Endothelial cell of hepatic sinusoid (primary cell): Measurements from ENCODE around the gene SHKBP1.

Experiments
- in situ Hi-C: cut with HindIII; loops from 2 replicates; pipeline ENCODE4 v1.10.0; 2017; ENCODE audit warnings: low sequenced_read_pairs

SHKBP1 gene

GRCh38 chr19:40599902-40600569 is 23.4 kb downstream of the SHKBP1 start:
- in situ Hi-C loops, result loop anchor here (5.0 kb wide), 2 partner anchors 37 to 63 kb away; no protein-coding TSS in a partner anchor

DNA sequence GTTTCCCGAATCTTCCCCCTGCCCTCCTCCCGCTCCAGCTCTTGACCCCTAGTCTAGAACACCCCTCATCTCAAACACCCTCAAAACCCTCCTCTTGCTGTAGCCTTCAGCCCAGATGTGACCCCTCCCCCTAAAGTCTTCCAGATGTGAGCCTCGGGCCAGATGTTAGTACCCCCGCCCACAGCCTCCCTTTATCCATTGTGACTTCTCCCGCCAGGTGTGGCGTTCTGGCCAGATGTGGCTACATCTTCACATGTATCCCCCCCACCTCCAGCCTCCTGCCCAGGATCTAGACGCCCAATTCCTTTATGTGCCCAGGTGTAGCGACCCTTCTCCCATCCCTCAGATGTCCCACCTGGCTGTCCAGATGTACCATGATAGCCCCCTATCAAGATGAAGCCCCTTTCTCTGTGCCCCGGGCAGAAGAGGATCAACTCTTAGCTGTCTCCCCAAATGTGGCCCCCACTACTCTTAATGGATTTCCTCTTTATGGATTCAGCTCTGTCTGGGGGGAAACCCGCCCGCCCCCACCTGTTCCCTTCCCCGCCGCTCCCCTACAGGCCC is 24.0 kb downstream of the SHKBP1 start:
- in situ Hi-C loops, result no loop called here

- in situ Hi-C loops, result no loop called here
Observed at GRCh38 chr19:40601134-40601974, 24.7 kb downstream of the SHKBP1 start, which contains the start of gene LTBP4. Gene LTBP4 (plus strand): TSS chr19:40601369. CDS start chr19:40601388, 19 bp downstream.

DNA sequence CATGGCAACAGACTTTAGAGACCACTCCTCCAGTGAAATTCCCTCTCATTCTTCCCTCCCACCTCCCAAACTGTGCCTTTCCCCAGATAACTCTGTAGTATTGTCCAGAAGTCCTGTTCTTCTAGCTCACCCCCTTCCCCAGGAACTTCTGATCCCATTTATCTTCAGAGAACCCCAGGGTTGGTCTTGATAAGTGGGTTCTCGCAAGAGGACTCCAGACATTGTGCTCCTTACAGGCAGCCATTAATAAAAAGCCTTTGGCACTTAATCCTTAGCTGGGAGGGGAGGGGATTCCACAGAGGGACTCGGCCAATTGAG is 26.4 kb downstream of the SHKBP1 start:
- in situ Hi-C loops, result no loop called here

DNA sequence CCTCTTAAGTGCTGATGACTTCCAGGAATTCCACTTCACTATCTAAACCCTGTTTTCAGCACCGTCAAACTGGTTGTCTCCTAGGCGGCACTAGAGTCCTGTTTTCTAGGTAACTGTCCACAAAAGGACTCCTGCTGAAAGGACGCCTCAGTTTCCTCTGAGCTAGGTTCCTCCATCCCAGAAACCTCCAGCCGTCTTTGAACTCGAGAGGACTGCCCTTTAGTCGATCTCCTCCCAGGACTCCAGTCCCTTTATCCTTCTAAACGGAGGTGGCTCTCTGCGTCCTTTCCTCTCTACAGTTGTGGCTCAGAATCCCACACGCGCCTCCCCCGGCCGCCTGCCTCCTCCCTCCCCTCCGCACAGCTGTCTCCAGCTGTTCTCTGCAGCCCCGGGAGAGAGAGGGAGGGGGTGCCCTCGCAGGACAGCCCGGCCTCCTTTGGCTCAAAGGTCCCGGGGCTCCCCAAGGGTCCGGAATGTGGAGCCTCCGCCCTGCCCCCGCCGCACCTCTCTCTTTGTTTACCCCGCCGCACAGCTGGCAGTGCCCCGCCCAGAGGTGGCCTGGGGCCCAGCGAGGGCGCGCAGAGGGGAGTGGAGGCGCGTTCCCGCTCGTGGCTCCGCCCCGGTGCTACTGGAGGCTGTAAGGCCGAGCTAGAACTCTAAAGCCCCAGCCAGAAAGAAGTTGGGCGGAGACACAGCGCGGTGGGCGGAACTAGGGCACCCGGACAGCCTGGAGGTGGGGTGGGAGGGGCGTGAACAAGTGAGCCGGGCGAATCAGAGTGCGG is 26.9 kb downstream of the SHKBP1 start:
- in situ Hi-C loops, result no loop called here

DNA sequence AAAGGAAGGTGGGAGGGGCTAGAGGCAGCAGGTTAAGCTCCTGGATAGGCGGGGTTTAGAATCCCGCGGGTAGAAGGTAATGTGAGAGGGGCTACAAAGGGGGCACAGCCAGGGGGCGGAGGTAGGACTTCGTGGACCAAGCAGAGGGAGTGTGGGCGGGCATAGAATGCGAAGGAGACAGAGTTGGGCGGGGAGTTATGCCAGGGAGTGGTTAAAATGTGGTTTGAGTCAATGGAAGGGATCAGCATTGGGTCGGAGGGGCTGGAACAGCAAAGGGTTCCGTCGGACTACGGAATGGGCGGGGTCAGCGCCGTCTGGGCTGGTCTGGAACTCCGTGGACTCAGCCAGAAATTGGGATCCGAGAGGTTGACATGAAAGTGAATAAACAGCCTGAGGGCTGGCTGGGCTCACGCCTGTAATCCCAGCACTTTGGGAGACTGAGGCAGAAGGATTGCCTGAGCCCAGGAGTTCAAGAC is 27.5 kb downstream of the SHKBP1 start:
- in situ Hi-C loops, result no loop called here

GRCh38 chr19:40604647-40605215 is 28.1 kb downstream of the SHKBP1 start:
- in situ Hi-C loops, result no loop called here

- in situ Hi-C loops, result no loop called here
Observed at GRCh38 chr19:40605216-40605971, 28.7 kb downstream of the SHKBP1 start.

DNA sequence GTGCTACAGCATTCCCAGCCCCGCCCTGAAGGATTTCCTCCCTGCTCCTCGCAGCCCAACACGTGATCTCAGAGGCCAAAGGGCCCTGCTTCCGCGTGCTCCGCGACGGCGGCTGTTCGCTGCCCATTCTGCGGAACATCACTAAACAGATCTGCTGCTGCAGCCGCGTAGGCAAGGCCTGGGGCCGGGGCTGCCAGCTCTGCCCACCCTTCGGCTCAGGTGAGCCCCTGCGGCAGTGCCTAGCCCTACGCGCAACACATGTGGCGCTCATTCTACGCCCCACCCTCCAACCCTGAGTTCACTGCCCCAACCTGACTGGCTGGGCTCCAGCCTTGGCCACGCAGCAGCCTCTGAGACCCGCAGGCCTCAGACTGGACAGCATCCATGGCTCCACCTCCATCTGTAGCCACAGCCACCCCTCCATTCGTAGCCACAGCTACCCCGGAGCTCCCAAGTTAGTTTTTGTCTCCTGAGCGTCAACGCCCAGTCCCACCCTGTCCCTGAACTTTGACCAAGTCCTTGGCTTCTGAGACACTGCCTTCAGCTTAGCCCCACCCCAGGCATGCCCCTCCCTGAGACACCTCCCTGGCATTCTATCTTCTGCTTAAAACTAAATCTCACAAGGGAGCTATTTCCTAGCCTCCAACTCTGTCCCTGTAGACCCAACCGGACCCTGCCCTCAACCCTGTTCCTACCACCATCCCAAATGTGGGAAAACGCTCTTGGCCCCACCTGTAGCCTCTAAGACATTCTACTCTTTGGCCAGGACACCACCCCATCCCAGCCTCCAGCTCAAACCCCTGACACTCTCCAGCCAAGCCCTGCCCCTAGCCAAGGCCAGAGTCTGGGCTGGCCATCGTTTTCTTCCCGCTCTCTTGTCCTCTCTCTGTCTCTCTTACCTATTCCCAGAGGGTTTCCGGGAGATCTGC is 30.9 kb downstream of the SHKBP1 start:
- in situ Hi-C loops, result no loop called here

DNA sequence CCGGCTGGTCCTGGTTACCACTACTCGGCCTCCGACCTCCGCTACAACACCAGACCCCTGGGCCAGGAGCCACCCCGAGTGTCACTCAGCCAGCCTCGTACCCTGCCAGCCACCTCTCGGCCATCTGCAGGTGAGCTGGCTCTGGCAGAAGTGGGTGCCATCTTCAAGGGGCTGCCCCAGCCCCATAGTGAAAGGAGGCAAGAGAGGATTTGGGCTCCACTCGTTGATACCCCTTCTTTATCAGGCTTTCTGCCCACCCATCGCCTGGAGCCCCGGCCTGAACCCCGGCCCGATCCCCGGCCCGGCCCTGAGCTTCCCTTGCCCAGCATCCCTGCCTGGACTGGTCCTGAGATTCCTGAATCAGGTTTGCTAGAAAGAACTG is 31.6 kb downstream of the SHKBP1 start:
- in situ Hi-C loops, result no loop called here

DNA sequence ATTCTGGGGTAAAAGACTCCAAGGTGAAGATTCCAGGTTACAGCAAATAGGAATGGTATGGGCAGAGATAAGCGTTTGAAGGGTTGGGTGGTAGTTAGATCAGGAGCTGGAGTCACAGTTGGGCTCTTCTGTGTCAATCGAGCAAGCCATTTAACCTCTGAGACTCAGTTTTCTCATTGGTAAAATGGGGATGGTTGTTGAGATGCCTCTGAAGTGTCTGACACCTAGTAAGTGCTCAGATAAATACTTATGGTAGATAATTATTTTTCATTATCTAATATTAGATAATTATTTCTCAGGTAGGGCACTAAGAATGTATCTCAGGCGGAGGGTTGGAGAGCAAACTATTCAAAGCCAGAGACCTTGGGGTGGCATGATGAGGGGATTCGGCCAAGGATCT is 32.3 kb downstream of the SHKBP1 start:
- in situ Hi-C loops, result no loop called here

GRCh38 chr19:40609561-40610395 is 33.1 kb downstream of the SHKBP1 start:
- in situ Hi-C loops, result loop anchor here (10.0 kb wide), 1 partner anchor 165 kb away; the partner anchor contains the start of gene SERTAD3

DNA sequence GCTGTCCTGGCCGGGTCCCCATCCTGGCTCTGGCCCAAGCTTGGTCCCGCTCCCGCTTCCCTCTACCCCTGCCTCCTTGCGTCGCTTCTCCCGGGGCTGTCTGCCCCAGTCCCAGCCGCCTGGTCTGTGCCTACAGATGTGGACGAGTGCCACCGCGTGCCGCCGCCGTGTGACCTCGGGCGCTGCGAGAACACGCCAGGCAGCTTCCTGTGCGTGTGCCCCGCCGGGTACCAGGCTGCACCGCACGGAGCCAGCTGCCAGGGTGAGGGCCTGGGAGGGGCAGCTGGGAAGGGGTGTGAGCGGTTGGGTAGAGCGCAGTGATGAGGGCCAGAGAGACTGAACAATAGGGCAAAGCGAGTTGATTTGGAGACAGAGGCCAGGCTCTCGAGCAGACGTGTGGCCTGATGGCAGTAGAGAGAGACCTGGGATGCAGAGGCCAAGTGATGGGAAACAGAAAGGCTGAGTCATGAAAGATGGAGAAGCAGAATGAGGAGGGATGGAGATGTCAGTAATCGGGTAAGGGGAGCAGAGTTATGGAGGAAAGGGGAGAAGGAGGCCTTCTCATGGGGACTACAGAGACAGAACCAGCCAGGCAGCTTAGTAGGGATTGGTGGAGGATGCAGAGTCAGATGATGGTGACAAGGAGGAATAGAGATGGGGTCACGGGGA is 33.9 kb downstream of the SHKBP1 start:
- in situ Hi-C loops, result loop anchor here (10.0 kb wide), 1 partner anchor 166 kb away; the partner anchor contains the start of gene SERTAD3

DNA sequence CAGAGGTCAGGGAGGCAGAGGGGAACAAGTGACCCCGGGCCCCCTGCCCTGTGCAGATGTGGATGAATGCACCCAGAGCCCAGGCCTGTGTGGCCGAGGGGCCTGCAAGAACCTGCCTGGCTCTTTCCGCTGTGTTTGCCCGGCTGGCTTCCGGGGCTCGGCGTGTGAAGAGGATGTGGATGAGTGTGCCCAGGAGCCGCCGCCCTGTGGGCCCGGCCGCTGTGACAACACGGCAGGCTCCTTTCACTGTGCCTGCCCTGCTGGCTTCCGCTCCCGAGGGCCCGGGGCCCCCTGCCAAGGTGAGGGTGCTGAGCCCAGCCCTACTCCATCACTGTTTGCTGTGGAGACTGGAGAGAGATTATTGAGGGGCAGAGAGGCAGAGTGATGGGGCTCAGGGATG is 34.4 kb downstream of the SHKBP1 start:
- in situ Hi-C loops, result loop anchor here (10.0 kb wide), 1 partner anchor 166 kb away; the partner anchor contains the start of gene SERTAD3

DNA sequence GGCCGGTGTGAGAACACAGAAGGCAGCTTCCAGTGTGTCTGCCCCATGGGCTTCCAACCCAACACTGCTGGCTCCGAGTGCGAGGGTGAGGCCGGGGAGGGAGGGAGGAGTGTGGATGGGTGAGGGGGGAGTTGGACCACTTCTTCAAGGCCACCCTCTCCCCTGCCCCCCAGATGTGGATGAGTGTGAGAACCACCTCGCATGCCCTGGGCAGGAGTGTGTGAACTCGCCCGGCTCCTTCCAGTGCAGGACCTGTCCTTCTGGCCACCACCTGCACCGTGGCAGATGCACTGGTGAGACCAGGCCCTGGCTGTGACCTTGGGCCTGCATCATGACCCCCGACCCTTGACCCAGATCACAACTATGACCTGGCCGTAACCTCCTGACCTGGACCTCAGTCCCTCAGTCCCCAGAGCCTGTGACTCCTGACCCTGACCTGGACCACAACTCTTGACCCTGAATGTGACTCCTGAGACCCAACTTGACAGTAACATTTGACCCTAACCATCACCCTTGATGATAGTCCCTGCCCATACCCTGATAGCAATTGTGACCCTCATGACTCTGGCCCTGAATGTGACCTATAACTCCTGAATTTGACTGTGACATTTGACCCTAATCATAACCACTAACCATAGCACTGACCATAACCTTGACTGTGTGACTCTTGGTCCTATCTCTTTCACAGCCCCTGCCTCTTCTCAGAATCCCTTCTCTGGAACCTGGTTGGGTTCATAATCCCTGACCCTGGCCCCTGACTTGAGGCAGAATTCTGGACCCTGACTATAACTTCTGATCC is 35.4 kb downstream of the SHKBP1 start:
- in situ Hi-C loops, result loop anchor here (10.0 kb wide), 1 partner anchor 167 kb away; the partner anchor contains the start of gene SERTAD3
